C4-2B (cell line): ENCODE results near the gene NPLOC4.

Experiments
- CTCF ChIP-seq: fragments of 450-650 bp; conservative IDR thresholded peaks from 2 replicates; pipeline ENCODE4 v1.5.1; 2017; ENCODE audit warnings: mild to moderate bottlenecking
- ZFX ChIP-seq: fragments of 450-650 bp; IDR thresholded peaks from 2 replicates; pipeline ENCODE4 v1.6.1; 2017

GRCh38 chr17:81569986-81570514, 66.9 kb downstream of the NPLOC4 start:
- TF ChIP-seq CTCF (no peak), ZFX (no peak)
